PFSK-1 (cell line): ENCODE results near the gene ADGB.

Experiments
- FOXP2 ChIP-seq: optimal IDR thresholded peaks from 2 replicates; pipeline ENCODE3; 2011; ENCODE audit warnings: borderline replicate concordance, control low read depth, inconsistent platforms; ENCODE audit not compliant: insufficient read depth; ENCODE audit errors: extremely low read length, extremely low read depth
- POLR2AphosphoS5 ChIP-seq: IDR thresholded peaks from 2 replicates; pipeline ENCODE4 v1.6.1; 2012; ENCODE audit warnings: low read depth, mild to moderate bottlenecking, control low read depth, low read length, moderate library complexity
- REST ChIP-seq, 2 experiments: IDR thresholded peaks; 2 replicates each; pipeline versions ENCODE4 v1.6.1 to v1.8.0; 2011 to 2012; ENCODE audit warnings: low read depth in 2 of 2, low read length in 2 of 2, control low read depth in 1 of 2, inconsistent platforms in 1 of 2, mild to moderate bottlenecking in 1 of 2, moderate library complexity in 1 of 2; ENCODE audit not compliant: insufficient read depth in 1 of 2
- SIN3A ChIP-seq: IDR thresholded peaks from 2 replicates; pipeline ENCODE4 v1.6.1; 2012; ENCODE audit warnings: mild to moderate bottlenecking, low read length, moderate library complexity, borderline replicate concordance; ENCODE audit not compliant: insufficient read depth
- TAF1 ChIP-seq: IDR thresholded peaks from 2 replicates; pipeline ENCODE4 v1.6.1; 2012; ENCODE audit warnings: low read length, control low read depth, borderline replicate concordance; ENCODE audit not compliant: insufficient read depth

The ADGB gene

GRCh38 chr6:146770275-146770964 is 171.6 kb downstream of the ADGB start:
- TF ChIP-seq POLR2AphosphoS5 (no peak), TAF1 (no peak), REST (IDR thresholded peaks at IDR 0.05; ENCODE audit: insufficient read depth in 1 of 2, low read depth in 2 of 2, low read length in 2 of 2) (no peak), FOXP2 (no peak)

DNA sequence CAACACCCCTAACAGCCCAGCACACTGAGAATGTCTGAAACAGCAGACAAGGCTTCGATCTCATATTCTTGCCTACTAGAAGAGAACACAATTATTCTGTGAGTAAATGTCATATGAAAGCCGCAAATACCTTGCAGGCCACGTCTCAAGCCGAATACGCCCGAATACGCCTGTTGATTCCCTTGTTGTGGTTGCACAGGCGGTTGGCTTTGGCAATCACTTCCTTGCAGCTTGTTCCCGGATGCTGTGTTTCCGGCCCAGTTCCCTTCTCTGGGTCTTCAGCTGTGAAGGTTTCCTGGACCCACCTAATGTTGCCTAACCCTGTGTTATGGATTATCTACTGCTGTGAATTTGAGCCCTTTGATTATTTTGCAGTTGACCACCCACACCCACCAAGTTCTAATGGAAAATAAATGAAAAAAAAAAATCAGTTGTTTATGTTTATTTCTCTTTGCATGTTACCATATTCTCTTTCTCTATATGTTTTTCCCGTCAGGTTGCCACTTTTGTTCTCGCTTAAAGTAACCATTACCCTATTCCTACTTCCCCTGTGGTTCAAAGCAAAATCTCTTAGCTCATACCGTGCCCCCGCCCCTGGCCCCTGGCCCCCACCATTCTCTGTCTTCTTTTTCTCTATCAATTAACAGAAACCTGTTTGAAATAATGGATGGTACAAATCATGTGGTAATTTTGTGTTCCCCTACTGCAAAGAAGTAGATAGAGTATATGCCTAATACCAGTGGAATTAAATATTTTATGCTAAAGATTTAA is 172.4 kb downstream of the ADGB start:
- no peak for TF ChIP-seq TAF1
- peak; percentile 58 for TF ChIP-seq FOXP2

GRCh38 chr6:146775220-146775619 is 176.4 kb downstream of the ADGB start:
- TF ChIP-seq TAF1 (no peak), REST (IDR thresholded peaks at IDR 0.05; ENCODE audit: insufficient read depth in 1 of 2, low read depth in 2 of 2, low read length in 2 of 2) (no peak), POLR2AphosphoS5 (no peak), SIN3A (no peak), FOXP2 (no peak)

DNA sequence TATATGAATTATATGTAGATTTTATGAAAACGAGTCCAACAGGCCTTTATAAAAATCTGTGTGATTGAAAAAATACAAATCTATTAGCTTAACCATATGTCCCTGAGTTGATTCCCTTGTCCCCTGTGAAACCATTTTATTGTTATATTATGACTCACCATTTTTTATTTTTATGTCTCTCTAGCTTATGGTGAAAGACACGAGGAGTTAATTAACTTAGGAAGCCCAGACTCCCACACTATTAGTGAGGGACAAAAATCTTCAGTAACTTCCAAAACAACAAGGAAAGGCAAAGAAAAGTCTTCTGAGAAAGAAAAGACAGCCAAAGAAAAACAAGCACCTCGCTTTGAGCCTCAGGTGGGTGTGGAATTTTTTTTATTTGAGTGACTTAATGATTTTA is 183.1 kb downstream of the ADGB start:
- TF ChIP-seq SIN3A = no peak
- TF ChIP-seq POLR2AphosphoS5 = no peak
- TF ChIP-seq TAF1 = no peak
- TF ChIP-seq REST (IDR thresholded peaks at IDR 0.05; ENCODE audit: insufficient read depth in 1 of 2, low read depth in 2 of 2, low read length in 2 of 2) = no peak
- TF ChIP-seq FOXP2 = no peak

- TF ChIP-seq TAF1 (no peak), FOXP2 (no peak), SIN3A (no peak), POLR2AphosphoS5 (no peak), REST (IDR thresholded peaks at IDR 0.05; ENCODE audit: insufficient read depth in 1 of 2, low read depth in 2 of 2, low read length in 2 of 2) (no peak)
Observed at GRCh38 chr6:146785001-146785585, 186.3 kb downstream of the ADGB start.
